PC-3 (cell line): ENCODE data around the gene ROCK2. TPM values are rescaled to one million over a fixed set of nuclear protein-coding genes. Genes with fewer than 3 reads are reported as not detected.

Experiments
- ATAC-seq: fragments of 200-7000 bp; cut with Tn5 transposase; 2 replicates; pipeline ENCODE4 v1.9.1; 2020; ENCODE audit warnings: mild to moderate bottlenecking, moderate library complexity
- BruUV-seq: library from RNA; stranded (reverse); fragments of 400-500 nt; replicated peaks from 2 replicates; lab custom pipeline; 2021; lab: Mats Ljungman, UMichigan
- CTCF ChIA-PET: fragments of 300-600 bp; sonication (Branson Sonifier 250); formaldehyde crosslinking; loops from one replicate; lab custom pipeline; 2022; ENCODE audit warnings: antibody characterized with exemption; lab: Charles Lee
- POLR2A ChIA-PET: fragments of 300-600 bp; sonication (Branson Sonifier 250); formaldehyde crosslinking; loops from one replicate; lab custom pipeline; 2022; ENCODE audit warnings: antibody characterized with exemption; ENCODE audit not compliant: unreplicated experiment; lab: Charles Lee
- DNase-seq: peaks from one replicate; pipeline ENCODE4 v3.0.0-alpha.2; 2015
- H2AFZ ChIP-seq: fragments of 300-600 bp; sonication (generic); 2 replicates; pipeline ENCODE4 v1.6.0; 2016; ENCODE audit warnings: antibody characterized with exemption, low read length
- H3F3A ChIP-seq: fragments of 300-600 bp; sonication (generic); one replicate; pipeline ENCODE4 v1.6.0; 2017; ENCODE audit warnings: antibody characterized with exemption, low read length, control low read depth, mild to moderate bottlenecking; ENCODE audit not compliant: unreplicated experiment
- H3K27ac ChIP-seq: fragments of 300-600 bp; sonication (generic); 2 replicates; pipeline ENCODE4 v1.5.1; 2016; ENCODE audit warnings: mild to moderate bottlenecking, low read length
- H3K27me3 ChIP-seq: fragments of 300-600 bp; sonication (generic); 2 replicates; pipeline ENCODE4 v1.6.1; 2016; ENCODE audit warnings: low read length, mixed read lengths
- H3K36me3 ChIP-seq: fragments of 300-600 bp; sonication (generic); 2 replicates; pipeline ENCODE4 v1.6.1; 2016; ENCODE audit warnings: low read depth, mixed run types, low read length, mixed read lengths
- H3K4me1 ChIP-seq: fragments of 300-600 bp; sonication (generic); 2 replicates; pipeline ENCODE4 v1.5.1; 2016; ENCODE audit warnings: low read length; ENCODE audit not compliant: insufficient read depth
- H3K4me2 ChIP-seq: fragments of 300-600 bp; sonication (generic); 2 replicates; pipeline ENCODE4 v1.6.0; 2016; ENCODE audit warnings: low read length
- H3K4me3 ChIP-seq: fragments of 300-600 bp; sonication (generic); 2 replicates; pipeline ENCODE4 v1.5.1; 2016; ENCODE audit warnings: mild to moderate bottlenecking, low read length, mixed read lengths
- H3K79me2 ChIP-seq: fragments of 300-600 bp; sonication (generic); 2 replicates; pipeline ENCODE4 v1.6.1; 2017; ENCODE audit warnings: low read length, mixed read lengths
- H3K9ac ChIP-seq: fragments of 300-600 bp; sonication (generic); 2 replicates; pipeline ENCODE4 v1.6.0; 2016; ENCODE audit warnings: mild to moderate bottlenecking, low read length
- H3K9me2 ChIP-seq: fragments of 300-600 bp; sonication (generic); replicated peaks from 2 replicates; pipeline ENCODE4 v1.6.1; 2016; ENCODE audit warnings: mixed run types, low read length, mixed read lengths
- H3K9me3 ChIP-seq: fragments of 300-600 bp; sonication (generic); 2 replicates; pipeline ENCODE4 v1.6.1; 2016; ENCODE audit warnings: low read length, mixed read lengths
- H4K20me1 ChIP-seq: fragments of 300-600 bp; sonication (generic); 2 replicates; pipeline ENCODE4 v1.6.1; 2016; ENCODE audit warnings: low read length, mixed read lengths
- CTCF ChIP-seq: fragments of 300-600 bp; sonication (generic); conservative IDR thresholded peaks from 2 replicates; pipeline ENCODE4 v1.5.1; 2017; ENCODE audit warnings: antibody characterized with exemption, low read depth, mild to moderate bottlenecking, low read length
- EZH2 ChIP-seq: fragments of 300-600 bp; sonication (generic); IDR thresholded peaks from one replicate; pipeline ENCODE4 v1.6.1; 2017; ENCODE audit warnings: antibody characterized with exemption, mild to moderate bottlenecking, low read length; ENCODE audit not compliant: unreplicated experiment
- EZH2phosphoT487 ChIP-seq: fragments of 300-600 bp; sonication (generic); IDR thresholded peaks from 2 replicates; pipeline ENCODE4 v1.6.1; 2018; ENCODE audit warnings: mild to moderate bottlenecking, antibody characterized with exemption, low read length, borderline replicate concordance
- intact Hi-C: fragments of 100-400 bp; cut with micrococcal nuclease; formaldehyde crosslinking; loops from 2 replicates; pipeline ENCODE4 v1.9.0; 2023
- total RNA-seq: library from RNA; depleted of rRNA; stranded (reverse); fragments of >200 nt; gene quantifications from 2 replicates; pipeline ENCODE4 v1.2.3, GENCODE V29; 2014

Gene ROCK2
- total RNA-seq, 1 experiment from 2014 or later = 35.3 TPM

GRCh38 chr2:11144077-11144737, 200.2 kb downstream of the ROCK2 start:
- intact Hi-C loops = no loop called here
- Histone ChIP-seq H3K4me1 (no peaks in the 10 kb centered on the region), H3K36me3 (no peaks in the 10 kb centered on the region), H3K4me3 (no peak overlapping the region), H3F3A (no peaks in the 10 kb centered on the region), H3K9me2 (no peaks in the 10 kb centered on the region), H3K79me2 (no peaks in the 10 kb centered on the region), H4K20me1 (no peaks in the 10 kb centered on the region), H3K4me2 (no peak overlapping the region), H3K9me3 (no peaks in the 10 kb centered on the region), H3K27ac (no peak overlapping the region), H3K27me3 (no peaks in the 10 kb centered on the region), H3K9ac (no peak overlapping the region), H2AFZ (no peak overlapping the region)
- ChIA-PET CTCF (no interaction called here), POLR2A (interaction anchor here (0.7 kb wide), 1 partner anchor 150 kb away, joined by 3 read pairs; no protein-coding TSS in a partner anchor)
- no TSS peak for BruUV-seq
- TF ChIP-seq CTCF (no peak), EZH2 (no peak), EZH2phosphoT487 (no peak)
- no peak for ATAC-seq
- no peak for DNase-seq

GRCh38 chr2:11142987-11143386, 201.4 kb downstream of the ROCK2 start:
- BruUV-seq = no TSS peak
- no peak for TF ChIP-seq EZH2
- TF ChIP-seq EZH2phosphoT487 = no peak
- no peaks in the 10 kb centered on the region for H3K27me3 ChIP-seq
- H3F3A ChIP-seq = no peaks in the 10 kb centered on the region
- H3K79me2 ChIP-seq = no peaks in the 10 kb centered on the region
- ChIA-PET POLR2A (no interaction called here), CTCF (no interaction called here)
- no peaks in the 10 kb centered on the region for H3K36me3 ChIP-seq
- no peaks in the 10 kb centered on the region for H3K9me3 ChIP-seq
- H4K20me1 ChIP-seq = no peaks in the 10 kb centered on the region
- intact Hi-C loops = no loop called here
- H3K4me2 ChIP-seq = no peak overlapping the region
- DNase-seq (no peak), ATAC-seq (no peak)
- no peak overlapping the region for H3K4me3 ChIP-seq
- H2AFZ ChIP-seq = no peak overlapping the region
- no peak overlapping the region for H3K27ac ChIP-seq
- H3K4me1 ChIP-seq = no peaks in the 10 kb centered on the region
- no peaks in the 10 kb centered on the region for H3K9me2 ChIP-seq
- no peak overlapping the region for H3K9ac ChIP-seq

GRCh38 chr2:11142330-11142729, 202.1 kb downstream of the ROCK2 start:
- CTCF ChIA-PET = no interaction called here
- no peaks in the 10 kb centered on the region for H4K20me1 ChIP-seq
- H3F3A ChIP-seq = no peaks in the 10 kb centered on the region
- no peaks in the 10 kb centered on the region for H3K36me3 ChIP-seq
- no peaks in the 10 kb centered on the region for H3K4me1 ChIP-seq
- no peak overlapping the region for H3K27ac ChIP-seq
- DNase-seq = no peak
- H3K4me2 ChIP-seq = no peak overlapping the region
- H3K9me3 ChIP-seq = no peaks in the 10 kb centered on the region
- no peaks in the 10 kb centered on the region for H3K27me3 ChIP-seq
- TF ChIP-seq EZH2phosphoT487 (no peak), CTCF (no peak), EZH2 (no peak)
- H3K9ac ChIP-seq = no peak overlapping the region
- ATAC-seq = peak; percentile 18; the same call in 1 of the 2 replicates
- POLR2A ChIA-PET = no interaction called here
- H3K4me3 ChIP-seq = no peak overlapping the region
- H3K79me2 ChIP-seq = no peaks in the 10 kb centered on the region
- intact Hi-C loops = no loop called here
- no peaks in the 10 kb centered on the region for H3K9me2 ChIP-seq
- no peak overlapping the region for H2AFZ ChIP-seq
- no TSS peak for BruUV-seq
